GM18519 (cell line): ENCODE measurements around the gene NLGN4X.
"Not testable (repeated sequence)": the region's sequence is repeated elsewhere in the genome, so short reads cannot be mapped to it uniquely, and the experiment has no call there.

Experiments
- ATAC-seq: cut with Tn5 transposase; IDR thresholded peaks from one replicate; pipeline ENCODE4 v1.9.1; 2021; ENCODE audit warnings: mild to moderate bottlenecking, moderate library complexity; ENCODE audit not compliant: unreplicated experiment, low FRiP score

The NLGN4X gene

DNA sequence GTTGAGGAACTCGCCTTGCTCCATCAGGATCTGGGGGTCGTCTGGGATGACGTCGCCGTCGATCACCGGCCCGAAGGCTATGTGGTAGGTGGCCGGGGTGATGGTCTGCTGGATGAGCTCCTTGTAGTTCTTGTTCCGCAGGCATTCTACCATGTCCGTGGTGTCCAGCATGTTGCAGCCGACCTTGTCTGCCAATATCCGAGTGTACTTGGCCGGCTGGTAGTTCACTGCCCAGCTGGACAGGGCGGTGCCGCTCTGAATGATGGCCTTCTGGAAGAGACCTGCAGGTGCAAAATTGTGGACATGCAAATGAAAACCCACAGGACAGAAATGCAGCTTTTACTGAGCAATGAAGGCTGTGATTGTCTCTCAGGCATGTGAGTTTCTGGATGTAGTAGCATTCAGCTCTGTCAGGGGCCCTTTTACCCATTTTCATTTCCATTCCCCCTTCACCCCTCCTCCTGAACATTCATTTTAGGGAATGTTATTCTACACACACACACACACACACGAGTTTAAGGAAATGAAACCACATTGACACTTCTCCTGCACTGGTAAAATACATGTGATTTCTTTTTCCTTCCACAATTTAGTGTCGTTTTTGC, 325.0 kb downstream of the NLGN4X start:
- ATAC-seq: not testable (repeated sequence)

DNA sequence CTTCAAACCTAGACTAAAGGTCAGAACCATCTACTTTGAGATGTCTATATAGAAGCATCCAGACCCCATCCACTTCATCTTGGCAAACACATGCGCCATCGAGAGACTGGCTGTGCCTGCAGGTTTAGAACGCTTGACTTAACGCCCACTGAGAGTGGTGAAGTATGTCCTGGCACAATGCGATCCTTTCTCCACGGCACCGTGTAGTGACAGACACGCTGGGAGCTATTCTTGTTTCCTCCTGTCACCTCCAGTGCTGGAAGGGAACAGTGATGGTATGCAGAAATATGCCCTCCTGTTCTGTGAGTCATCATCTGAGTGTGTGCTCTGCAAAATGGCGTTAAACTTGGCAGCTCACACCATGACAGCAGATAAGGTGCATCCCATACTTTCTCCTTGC, 330.2 kb downstream of the NLGN4X start:
- no peak for ATAC-seq

DNA sequence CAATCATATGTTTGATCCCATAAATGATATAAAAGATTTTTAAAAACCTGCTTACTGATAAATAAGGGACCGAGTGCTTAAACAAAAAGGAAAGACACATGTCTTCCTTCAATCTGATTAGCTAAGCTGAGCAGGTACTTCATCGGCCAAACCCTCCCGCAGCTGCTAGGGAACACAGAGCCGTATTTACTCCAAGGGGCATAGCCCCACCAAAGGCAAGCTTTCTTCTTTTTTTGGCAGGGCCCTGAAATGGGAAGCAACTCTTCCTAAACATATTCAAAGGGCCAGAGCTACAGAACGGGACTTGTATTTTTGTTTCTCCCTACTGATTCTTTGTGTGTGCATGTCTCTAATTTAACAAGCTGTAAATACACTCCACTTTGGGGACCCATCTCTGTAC, 337.3 kb downstream of the NLGN4X start:
- no peak for ATAC-seq

DNA sequence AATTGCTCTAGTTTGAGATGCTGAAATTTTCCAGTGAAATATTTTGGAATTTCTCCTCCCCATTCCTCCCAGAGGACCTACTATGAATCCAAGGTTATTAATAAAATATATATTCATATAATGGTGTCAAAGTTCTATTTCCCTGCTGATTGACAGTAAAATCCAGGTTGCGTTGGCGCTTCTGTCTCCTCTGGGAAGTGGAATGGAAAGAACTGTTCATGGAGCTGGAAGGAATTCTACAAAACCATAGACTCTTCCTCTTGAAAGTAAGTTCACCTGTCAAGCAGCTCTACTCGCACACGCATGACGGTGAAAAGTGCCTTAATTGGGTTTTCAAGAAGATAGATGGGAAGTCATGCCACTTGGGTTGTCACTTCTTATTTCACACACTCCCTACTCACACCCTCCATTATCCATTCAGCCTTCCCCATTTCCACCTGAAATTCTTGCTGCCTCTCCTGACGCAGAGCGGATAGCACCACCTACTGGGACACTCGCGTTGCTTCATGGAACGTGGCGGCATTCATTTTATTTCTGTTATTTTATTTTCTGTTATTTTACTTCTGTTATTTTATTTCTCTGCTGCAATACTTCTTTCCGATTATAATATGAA, 351.6 kb downstream of the NLGN4X start:
- ATAC-seq: no peak

DNA sequence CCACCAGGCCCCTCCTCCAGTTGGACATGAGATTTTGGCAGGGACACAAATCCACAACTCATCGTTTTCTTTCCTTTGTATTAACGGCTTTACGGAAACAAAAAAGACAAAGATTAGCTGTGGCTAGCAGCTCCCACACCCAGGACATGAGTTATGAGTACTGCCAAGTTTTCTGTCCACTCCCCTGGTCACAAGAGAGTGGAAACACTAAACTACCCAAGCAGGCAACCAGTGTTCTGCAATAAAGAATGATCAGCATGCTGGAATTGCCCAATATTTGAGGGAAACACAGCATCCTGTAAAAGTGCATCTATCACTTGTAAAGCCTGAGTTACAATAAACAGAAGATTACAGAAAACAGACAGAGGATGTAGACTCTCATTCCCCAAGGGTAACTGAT, 358.4 kb downstream of the NLGN4X start:
- no peak for ATAC-seq

DNA sequence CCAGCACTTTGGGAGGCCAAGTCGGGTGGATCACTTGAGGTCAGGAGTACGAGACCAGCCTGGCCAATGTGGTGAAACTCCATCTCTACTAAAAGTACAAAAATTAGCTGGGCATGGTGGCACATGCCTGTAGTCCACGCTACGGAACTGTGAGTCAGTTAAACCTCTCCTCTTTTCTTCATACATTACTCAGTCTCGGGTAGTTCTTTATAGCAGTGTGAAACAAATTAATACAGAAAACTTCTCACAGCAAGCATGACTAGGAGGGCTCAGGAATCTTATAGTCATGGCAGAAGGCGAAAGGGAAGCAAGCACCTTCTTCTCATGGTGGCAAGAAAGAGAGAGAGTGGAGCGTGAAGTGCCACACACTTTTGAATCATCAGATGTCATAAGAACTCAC, 358.9 kb downstream of the NLGN4X start:
- ATAC-seq: no peak

DNA sequence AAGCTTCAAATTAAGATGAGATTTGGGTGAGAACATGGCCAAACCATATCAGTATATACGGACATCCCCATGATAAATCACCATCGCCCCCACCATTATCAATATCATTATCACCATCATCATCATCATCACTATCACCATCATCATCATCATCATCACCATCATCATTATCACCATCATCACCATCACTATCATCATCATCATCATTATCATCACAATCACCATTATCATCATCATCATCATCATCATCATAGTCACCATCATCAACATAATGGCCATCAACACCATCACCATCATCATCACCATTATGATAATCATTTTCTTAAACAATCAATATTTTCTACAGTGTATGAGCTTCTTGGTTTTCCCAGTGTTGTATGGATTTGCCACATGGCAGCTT, 360.9 kb downstream of the NLGN4X start:
- ATAC-seq: no peak

DNA sequence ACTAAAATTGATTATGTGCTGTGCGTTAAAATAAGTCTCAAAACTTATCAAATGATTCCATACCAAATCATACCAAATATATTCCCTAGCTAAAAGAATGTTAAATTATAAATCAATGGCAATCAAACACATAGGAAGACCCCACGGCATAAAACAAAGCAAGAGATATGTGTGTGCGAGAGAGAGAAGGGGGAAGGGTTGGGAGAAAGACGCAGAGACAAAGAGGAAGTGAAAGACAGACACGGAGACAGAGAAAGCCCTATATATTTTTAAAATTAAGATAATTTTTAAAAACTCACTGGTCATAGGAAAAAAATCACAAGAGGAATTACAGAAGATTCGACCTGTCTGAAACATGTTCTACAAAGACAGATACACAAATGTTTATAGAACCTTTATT, 371.4 kb downstream of the NLGN4X start:
- ATAC-seq: no peak

DNA sequence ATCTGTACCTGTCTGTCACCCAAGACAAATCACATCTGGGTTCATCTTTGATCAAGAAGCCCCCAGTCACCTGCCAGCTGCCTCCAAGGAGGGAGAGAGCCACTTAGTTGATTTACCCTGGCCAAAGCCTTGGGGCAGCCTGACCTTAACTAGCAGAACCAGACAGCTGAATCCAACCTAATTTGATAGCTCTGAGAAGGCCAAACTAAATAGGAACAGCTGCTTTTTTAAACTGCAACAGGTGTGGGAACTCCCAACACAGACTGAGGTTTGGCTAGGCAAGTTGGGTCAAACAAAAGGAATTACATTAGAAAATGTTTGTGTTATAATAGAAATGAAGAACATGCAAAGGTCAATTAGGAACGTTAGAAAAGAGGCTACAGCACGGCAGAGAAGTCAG, 375.7 kb downstream of the NLGN4X start:
- ATAC-seq: no peak

DNA sequence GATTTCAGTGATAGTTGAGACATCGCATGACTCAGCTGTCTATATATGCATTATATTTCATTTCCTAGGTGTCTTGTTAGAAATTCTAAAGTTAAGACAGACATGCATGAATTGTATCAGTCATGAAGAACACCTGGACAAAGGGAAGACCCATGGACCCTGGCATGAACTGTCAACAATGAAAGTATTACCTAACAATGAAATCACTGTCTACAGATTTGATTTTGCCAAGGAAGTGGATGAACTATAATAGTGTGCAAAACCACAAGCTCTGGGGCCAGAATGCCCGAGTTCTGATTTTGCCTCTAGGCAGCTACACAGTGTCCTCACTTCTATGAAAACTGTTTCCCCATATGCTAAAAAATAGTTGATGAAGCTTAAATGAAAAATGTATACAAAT, 386.1 kb downstream of the NLGN4X start:
- no peak for ATAC-seq
